DOHH2 (cell line): ENCODE data around the gene DDX4.

Source experiments
- CTCF ChIP-seq: fragments of 200-600 bp; sonication (generic); IDR thresholded peaks from one replicate; pipeline ENCODE4 v1.5.1; 2014; ENCODE audit warnings: antibody characterized with exemption, mild to moderate bottlenecking, low read depth, low read length; ENCODE audit not compliant: poor library complexity, severe bottlenecking
- EZH2phosphoT487 ChIP-seq: fragments of 200-600 bp; sonication (generic); IDR thresholded peaks from 2 replicates; pipeline ENCODE4 v1.6.1; 2017; ENCODE audit warnings: borderline replicate concordance, mild to moderate bottlenecking, antibody characterized with exemption, low read length, moderate library complexity, mixed read lengths

GRCh38 chr5:55853818-55854217 lies 116.0 kb downstream of the DDX4 start:
- no peak for TF ChIP-seq CTCF
- TF ChIP-seq EZH2phosphoT487, result no peak
